B cell (primary cell): ENCODE results near the gene CREBBP. TPM values are rescaled to one million over a fixed set of nuclear protein-coding genes. Genes with fewer than 3 reads are reported as not detected.

ENCODE experiments used
- ATAC-seq: fragments of 200-7000 bp; cut with Tn5 transposase; one replicate; pipeline ENCODE4 v1.10.0; 2021; ENCODE audit warnings: low read depth, mild to moderate bottlenecking, moderate number of reproducible peaks, moderate library complexity
- CTCF ChIA-PET: fragments of 350-600 bp; sonication (Branson Sonifier 250); formaldehyde crosslinking; loops from one replicate; lab custom pipeline; 2021; ENCODE audit warnings: antibody characterized with exemption, inconsistent platforms; lab: Charles Lee
- POLR2A ChIA-PET: fragments of 350-600 bp; sonication (Branson Sonifier 250); formaldehyde crosslinking; loops from one replicate; lab custom pipeline; 2021; ENCODE audit warnings: antibody characterized with exemption; lab: Charles Lee
- DNase-seq: peaks from one replicate; pipeline ENCODE4 v3.0.0; 2013
- H2AFZ ChIP-seq: 2 replicates; pipeline ENCODE4 v1.6.1; 2012; ENCODE audit warnings: mild to moderate bottlenecking, low read depth, low read length; ENCODE audit not compliant: insufficient read depth, poor library complexity, severe bottlenecking
- H3K27ac ChIP-seq, 2 donors: 1 replicate in 1 of 2; 2 replicates in 1 of 2; pipeline ENCODE4 v1.5.1; 2012 to 2013; ENCODE audit warnings: low read length in 2 of 2, mild to moderate bottlenecking in 2 of 2, moderate library complexity in 1 of 2
- H3K27me3 ChIP-seq, 4 experiments: fragments of 200-600 bp in 1 of 4; sonication (generic) in 1 of 4; replicated peaks in 1 of 4; 1 replicate in 2 of 4; 2 replicates in 2 of 4; pipeline versions ENCODE4 v1.6.1 to v1.7.0; 2013 to 2016; ENCODE audit warnings: low read length in 3 of 4, mild to moderate bottlenecking in 2 of 4, mixed read lengths in 1 of 4, moderate library complexity in 1 of 4; ENCODE audit not compliant: insufficient read depth in 4 of 4, control insufficient read depth in 3 of 4; ENCODE audit errors: control extremely low read depth in 1 of 4
- H3K36me3 ChIP-seq, 2 experiments: replicated peaks in 1 of 2; 1 replicate in 1 of 2; 2 replicates in 1 of 2; pipeline versions ENCODE4 v1.6.1 to v1.7.1; 2013; ENCODE audit warnings: low read length in 1 of 2; ENCODE audit not compliant: insufficient read depth in 2 of 2, control insufficient read depth in 1 of 2; ENCODE audit errors: control extremely low read depth in 1 of 2, extremely low read depth in 1 of 2
- H3K4me1 ChIP-seq, 2 donors: fragments of 200-600 bp in 1 of 2; sonication (generic) in 1 of 2; 1 replicate in 1 of 2; 2 replicates in 1 of 2; pipeline versions ENCODE4 v1.5.1 to v1.6.1; 2013 to 2017; ENCODE audit warnings: low read length in 2 of 2; ENCODE audit not compliant: control insufficient read depth in 2 of 2, insufficient read depth in 2 of 2
- H3K4me2 ChIP-seq: replicated peaks from 2 replicates; pipeline ENCODE3; 2012; ENCODE audit warnings: mild to moderate bottlenecking, low read depth, low read length; ENCODE audit not compliant: poor library complexity, severe bottlenecking
- H3K4me3 ChIP-seq, 5 experiments: fragments of 200-600 bp in 1 of 5; sonication (generic) in 1 of 5; 1 replicate in 3 of 5; 2 replicates in 2 of 5; pipeline versions ENCODE4 v1.5.1 to v1.7.0; 2011 to 2016; ENCODE audit warnings: low read length in 4 of 5, mild to moderate bottlenecking in 4 of 5, low read depth in 2 of 5, control low read depth in 1 of 5, moderate library complexity in 1 of 5; ENCODE audit not compliant: insufficient read depth in 1 of 5; ENCODE audit errors: control extremely low read depth in 1 of 5, extremely low read depth in 1 of 5
- H3K79me2 ChIP-seq: fragments of 200-600 bp; sonication (generic); one replicate; pipeline ENCODE4 v1.6.0; 2016; ENCODE audit warnings: low read length; ENCODE audit not compliant: control insufficient read depth, insufficient read depth
- H3K9ac ChIP-seq: fragments of 200-600 bp; sonication (generic); 2 replicates; pipeline ENCODE4 v1.6.1; 2017; ENCODE audit warnings: mild to moderate bottlenecking, low read length, moderate library complexity
- H3K9me3 ChIP-seq, 3 donors: one replicate each; pipeline versions ENCODE4 v1.6.1 to v1.7.1; 2013; ENCODE audit warnings: low read length in 2 of 3; ENCODE audit not compliant: control insufficient read depth in 2 of 3, insufficient read depth in 1 of 3; ENCODE audit errors: control extremely low read depth in 1 of 3
- H4K20me1 ChIP-seq: 2 replicates; pipeline ENCODE4 v1.6.0; 2012; ENCODE audit warnings: mild to moderate bottlenecking, low read length; ENCODE audit not compliant: insufficient read depth, control insufficient read depth, poor library complexity, severe bottlenecking
- H3K27ac Mint-ChIP-seq: one replicate; pipeline ENCODE4 v1.8.0; 2021; ENCODE audit warnings: mixed read lengths
- H3K27me3 Mint-ChIP-seq: one replicate; pipeline ENCODE4 v1.8.0; 2021; ENCODE audit warnings: mixed read lengths
- H3K4me1 Mint-ChIP-seq: one replicate; pipeline ENCODE4 v1.8.0; 2021; ENCODE audit warnings: mixed read lengths
- H3K4me3 Mint-ChIP-seq: one replicate; pipeline ENCODE4 v1.8.0; 2021; ENCODE audit warnings: mixed read lengths
- H3K9me3 Mint-ChIP-seq: one replicate; pipeline ENCODE4 v1.8.0; 2022; ENCODE audit warnings: mixed read lengths; ENCODE audit not compliant: insufficient read depth
- CTCF ChIP-seq: fragments of 200-600 bp; IDR thresholded peaks from one replicate; pipeline ENCODE4 v1.8.0; 2022; ENCODE audit warnings: antibody characterized with exemption, mild to moderate bottlenecking
- EZH2 ChIP-seq: IDR thresholded peaks from 2 replicates; pipeline ENCODE4 v1.6.1; 2012; ENCODE audit warnings: borderline replicate concordance, low read depth, mild to moderate bottlenecking, moderate library complexity, low read length; ENCODE audit not compliant: insufficient read depth, poor library complexity, severe bottlenecking
- whole genome bisulfite sequencing: methylation state at CpG from one replicate; pipeline ENCODE4 v1.1.5; 2013; ENCODE audit warnings: missing lambda C conversion rate; ENCODE audit not compliant: insufficient coverage; 5-methylcytosine and 5-hydroxymethylcytosine counted together
- intact Hi-C: fragments of 100-400 bp; cut with micrococcal nuclease; formaldehyde crosslinking; loops from one replicate; pipeline ENCODE4 v1.10.0; 2022
- polyA plus RNA-seq: library from polyadenylated mRNA; depleted of rRNA; stranded (reverse); fragments of >200 nt; gene quantifications from 2 replicates; pipeline ENCODE4 v1.2.3, GENCODE V29; 2012
- total RNA-seq, 2 donors: library from RNA; stranded (reverse); fragments of 120-200 nt in 1 of 2; gene quantifications; 1 replicate in 1 of 2; 2 replicates in 1 of 2; pipeline versions ENCODE4 v1.2.3 to v1.2.4, GENCODE V29; 2013 to 2022

CREBBP gene
- total and polyA plus RNA-seq, 2 donors (not counting 1 experiment from before 2014, with no cell fraction given) = 27.6 to 206 TPM

- H3K79me2 ChIP-seq = no peaks in the 10 kb centered on the region
- Mint-ChIP-seq H3K4me3 (no peak overlapping the region), H3K9me3 (no peaks in the 10 kb centered on the region), H3K27ac (no peak overlapping the region), H3K4me1 (no peaks in the 10 kb centered on the region), H3K27me3 (peaks cover 30% of the 10 kb centered on the region)
- H2AFZ ChIP-seq = no peak overlapping the region
- H3K4me3 ChIP-seq = no peak overlapping the region
- no peak overlapping the region for H3K27ac ChIP-seq
- TF ChIP-seq EZH2 (no peak), CTCF (no peak)
- H3K9ac ChIP-seq = no peak overlapping the region
- peaks cover 0 to 6% (median 0%) of the 10 kb centered on the region in 4 experiments for H3K27me3 ChIP-seq
- H3K36me3 ChIP-seq = no peaks in the 10 kb centered on the region
- H3K4me2 ChIP-seq = no peak overlapping the region
- POLR2A ChIA-PET = no interaction called here
- no peaks in the 10 kb centered on the region for H4K20me1 ChIP-seq
- H3K9me3 ChIP-seq = peaks cover 0 to 10% (median under 1%) of the 10 kb centered on the region in 3 donors
- ATAC-seq (no peak), DNase-seq (no peak)
- no peaks in the 10 kb centered on the region for H3K4me1 ChIP-seq
- intact Hi-C loops = no loop called here
- CTCF ChIA-PET = no interaction called here
These were observed 44.2 kb upstream of the CREBBP start for GRCh38 chr16:3924763-3925162.

GRCh38 chr16:3922241-3922640 is 41.7 kb upstream of the CREBBP start:
- H4K20me1 ChIP-seq = no peaks in the 10 kb centered on the region
- no peak overlapping the region for H3K4me3 Mint-ChIP-seq
- no peak overlapping the region for H3K9ac ChIP-seq
- H3K27me3 Mint-ChIP-seq = peaks cover 30% of the 10 kb centered on the region
- H3K4me2 ChIP-seq = no peak overlapping the region
- no peak overlapping the region for H2AFZ ChIP-seq
- H3K9me3 ChIP-seq = peaks cover 0 to 23% (median 8%) of the 10 kb centered on the region in 3 donors
- H3K79me2 ChIP-seq = no peaks in the 10 kb centered on the region
- no peak overlapping the region for H3K27ac Mint-ChIP-seq
- CTCF ChIA-PET = no interaction called here
- H3K4me3 ChIP-seq = no peak overlapping the region
- H3K27ac ChIP-seq = no peak overlapping the region
- peaks cover 0 to 6% (median 0%) of the 10 kb centered on the region in 4 experiments for H3K27me3 ChIP-seq
- WGBS = 80% methylated on average over 13 of the region's 13 CpGs
- no peaks in the 10 kb centered on the region for H3K4me1 ChIP-seq
- no peak for DNase-seq
- peaks cover 7% of the 10 kb centered on the region for H3K9me3 Mint-ChIP-seq
- ATAC-seq = no peak
- POLR2A ChIA-PET = no interaction called here
- TF ChIP-seq CTCF = no peak
- no peak for TF ChIP-seq EZH2
- H3K36me3 ChIP-seq = no peaks in the 10 kb centered on the region
- no peaks in the 10 kb centered on the region for H3K4me1 Mint-ChIP-seq
- intact Hi-C loops = no loop called here
